HepG2 (cell line): ENCODE measurements around the gene F9. TPM values are rescaled to one million over a fixed set of nuclear protein-coding genes. Genes with fewer than 3 reads are reported as not detected.

Source experiments
- ATAC-seq: fragments of 200-7000 bp; cut with Tn5 transposase; 3 replicates; pipeline ENCODE4 v1.9.1; 2020; ENCODE audit warnings: mild to moderate bottlenecking, moderate library complexity
- Bru-seq: library from RNA; stranded (reverse); fragments of 400-500 nt; gene quantifications from one replicate; lab custom pipeline; 2021; lab: Mats Ljungman, UMichigan
- BruChase-seq, 2 experiments: library from RNA; stranded (reverse); fragments of 400-500 nt; gene quantifications; one replicate each; lab custom pipeline; 2021; lab: Mats Ljungman, UMichigan
- BruUV-seq: library from RNA; stranded (reverse); fragments of 400-500 nt; replicated peaks from 2 replicates; lab custom pipeline; 2021; lab: Mats Ljungman, UMichigan
- CTCF ChIA-PET: fragments of 300-600 bp; formaldehyde crosslinking; extraction: SDS; loops from one replicate; lab custom pipeline; 2021; ENCODE audit warnings: low total read pairs, inconsistent platforms, low intra/inter-chr PET ratio; lab: Yijun Ruan, JAX
- POLR2A ChIA-PET: fragments of 350-600 bp; sonication (Branson Sonifier 250); formaldehyde crosslinking; loops from one replicate; lab custom pipeline; 2020; ENCODE audit warnings: antibody characterized with exemption, inconsistent platforms; lab: Yijun Ruan, JAX
- DNase-seq: peaks from one replicate; pipeline ENCODE4 v3.0.0-alpha.2; 2015; ENCODE audit warnings: low spot score
- FAIRE-seq: peaks from 3 replicates; lab custom pipeline; 2011; peaks lifted over from hg19 to GRCh38; lab: Jason Lieb, UNC
- H2AFZ ChIP-seq: one replicate; pipeline ENCODE4 v1.6.1; 2011; ENCODE audit warnings: low read length, inconsistent platforms
- H3K27ac ChIP-seq: fragments of 300-600 bp; 3 replicates; pipeline ENCODE4 v1.8.0; 2011; ENCODE audit warnings: mixed run types, mild to moderate bottlenecking, mixed read lengths, low read length, inconsistent platforms; ENCODE audit not compliant: insufficient read depth; ENCODE audit errors: extremely low read length
- H3K27me3 ChIP-seq, 2 experiments: fragments of 200-600 bp in 1 of 2; 2 replicates in 1 of 2; 3 replicates in 1 of 2; pipeline versions ENCODE4 v1.6.0 to v1.8.0; 2011; ENCODE audit warnings: low read length in 2 of 2, mild to moderate bottlenecking in 2 of 2, moderate library complexity in 2 of 2, inconsistent platforms in 1 of 2; ENCODE audit not compliant: insufficient read depth in 2 of 2, control insufficient read depth in 1 of 2
- H3K36me3 ChIP-seq, 2 experiments: fragments of 200-600 bp in 1 of 2; replicated peaks in 1 of 2; 2 replicates in 1 of 2; 3 replicates in 1 of 2; pipeline versions ENCODE4 v1.5.1 to v1.8.0; 2011; ENCODE audit warnings: low read length in 2 of 2, inconsistent platforms in 1 of 2; ENCODE audit not compliant: insufficient read depth in 2 of 2, control insufficient read depth in 1 of 2
- H3K4me1 ChIP-seq: 2 replicates; pipeline ENCODE4 v1.5.1; 2012; ENCODE audit warnings: low read length, inconsistent platforms; ENCODE audit not compliant: insufficient read depth
- H3K4me2 ChIP-seq: 2 replicates; pipeline ENCODE4 v1.6.0; 2011; ENCODE audit warnings: low read depth, low read length, inconsistent platforms
- H3K4me3 ChIP-seq, 3 experiments: fragments of 200-600 bp in 1 of 3; sonication (generic), shearing (Covaris generic) in 1 of 3; replicated peaks in 1 of 3; 2 replicates each; pipeline ENCODE4 v1.5.1; 2011 to 2016; ENCODE audit warnings: low read length in 3 of 3, inconsistent platforms in 2 of 3, low read depth in 2 of 3, mild to moderate bottlenecking in 2 of 3, control low read depth in 1 of 3, mixed read lengths in 1 of 3; ENCODE audit not compliant: insufficient read depth in 1 of 3
- H3K79me2 ChIP-seq: one replicate; pipeline ENCODE4 v1.6.1; 2011; ENCODE audit warnings: low read length, inconsistent platforms; ENCODE audit not compliant: insufficient read depth
- H3K9ac ChIP-seq: 2 replicates; pipeline ENCODE4 v1.6.0; 2011; ENCODE audit warnings: mild to moderate bottlenecking, low read depth, low read length, inconsistent platforms; ENCODE audit not compliant: insufficient read depth
- H3K9me3 ChIP-seq: 2 replicates; pipeline ENCODE4 v1.5.1; 2012; ENCODE audit warnings: mild to moderate bottlenecking, low read length
- H4K20me1 ChIP-seq: 2 replicates; pipeline ENCODE4 v1.6.0; 2011; ENCODE audit warnings: inconsistent platforms, mild to moderate bottlenecking, low read length, moderate library complexity; ENCODE audit not compliant: insufficient read depth
- ATF2 ChIP-seq: sonication (generic); formaldehyde crosslinking; IDR thresholded peaks from 2 replicates; pipeline ENCODE4 v1.4.0; 2020; ENCODE audit warnings: missing genetic modification reagents
- ATF7 ChIP-seq, 2 experiments: fragments of 450-650 bp in 1 of 2; sonication (generic) in 1 of 2; formaldehyde crosslinking in 1 of 2; IDR thresholded peaks; 2 replicates each; pipeline versions ENCODE4 v1.4.0 to v1.6.1; 2016 to 2020; ENCODE audit warnings: antibody characterized with exemption in 1 of 2, mild to moderate bottlenecking in 1 of 2, missing genetic modification reagents in 1 of 2
- JUNB ChIP-seq: sonication (generic); formaldehyde crosslinking; IDR thresholded peaks from 2 replicates; pipeline ENCODE4 v1.8.0; 2022; ENCODE audit warnings: missing genetic modification reagents, mild to moderate bottlenecking, borderline replicate concordance
- POLR2AphosphoS2 ChIP-seq: IDR thresholded peaks from 2 replicates; pipeline ENCODE4 v1.6.1; 2011; ENCODE audit warnings: low read depth, low read length, improper control_type of control experiment
- ZFY ChIP-seq: sonication (generic); formaldehyde crosslinking; IDR thresholded peaks from 2 replicates; pipeline ENCODE4 v1.4.0; 2020; ENCODE audit warnings: missing genetic modification reagents
- ZNF18 ChIP-seq: sonication (generic); formaldehyde crosslinking; IDR thresholded peaks from 2 replicates; pipeline ENCODE4 v1.8.0; 2022; ENCODE audit warnings: mild to moderate bottlenecking, missing genetic modification reagents; ENCODE audit not compliant: insufficient replicate concordance
- ZNF430 ChIP-seq: sonication (generic); formaldehyde crosslinking; IDR thresholded peaks from 2 replicates; pipeline ENCODE4 v1.9.0; 2021; ENCODE audit warnings: mild to moderate bottlenecking, missing genetic modification reagents
- ZNF691 ChIP-seq: sonication (generic); formaldehyde crosslinking; IDR thresholded peaks from 2 replicates; pipeline ENCODE4 v1.4.0; 2020; ENCODE audit warnings: missing genetic modification reagents, low read depth, mild to moderate bottlenecking, borderline replicate concordance
- ZNF766 ChIP-seq: sonication (generic); formaldehyde crosslinking; IDR thresholded peaks from 2 replicates; pipeline ENCODE4 v1.5.0; 2020; ENCODE audit warnings: missing genetic modification reagents, borderline replicate concordance
- ZSCAN12 ChIP-seq: sonication (generic); formaldehyde crosslinking; IDR thresholded peaks from 2 replicates; pipeline ENCODE4 v1.9.0; 2021; ENCODE audit warnings: mild to moderate bottlenecking, missing genetic modification reagents
- ZXDC ChIP-seq: sonication (generic); formaldehyde crosslinking; IDR thresholded peaks from 2 replicates; pipeline ENCODE4 v1.5.0; 2020; ENCODE audit warnings: mild to moderate bottlenecking, missing genetic modification reagents
- WGBS: methylation state at CpG from one replicate; pipeline ENCODE4 v1.1.6; 2017; ENCODE audit warnings: low lambda C conversion rate; 5-methylcytosine and 5-hydroxymethylcytosine counted together
- in situ Hi-C: cut with HindIII; loops from 2 replicates; pipeline ENCODE4 v1.10.0; 2017; ENCODE audit warnings: low pct_unique_long_range_greater_than_20kb; ENCODE audit not compliant: extremely low pct_ligation_motif_present
- intact Hi-C: fragments of 100-400 bp; cut with micrococcal nuclease; formaldehyde crosslinking; loops from one replicate; pipeline ENCODE4 v1.10.0; 2022; ENCODE audit not compliant: unreplicated experiment
- long read RNA-seq, 2 experiments: library from RNA in 1 of 2; library from polyadenylated mRNA in 1 of 2; stranded (forward) in 1 of 2; unstranded in 1 of 2; transcript quantifications; one replicate each; pipeline ENCODE4 v2.0.0, GENCODE V29; 2019 to 2022
- polyA minus RNA-seq, 3 experiments: library from RNA; depleted of rRNA, polyadenylated mRNA; stranded (reverse); fragments of >200 nt; gene quantifications; 2 replicates each; pipeline ENCODE4 v1.2.3, GENCODE V29; 2011; ENCODE audit warnings: low replicate concordance in 1 of 3
- polyA plus RNA-seq, 8 experiments: library from polyadenylated mRNA; depleted of rRNA in 3 of 8; stranded (reverse) in 7 of 8; unstranded in 1 of 8; fragments of >200 nt; fragmentation: Illumina TruSeq in 4 of 8; extraction: Trizol in 4 of 8; gene quantifications; 2 replicates each; pipeline versions ENCODE4 v1.2.1 to v1.2.3, GENCODE V29; 2011 to 2016; ENCODE audit warnings: low read depth in 4 of 8, missing spikeins in 1 of 8, mixed read lengths in 1 of 8; ENCODE audit not compliant: insufficient read depth in 1 of 8
- total RNA-seq, 5 experiments: library from RNA; depleted of rRNA; stranded (reverse); fragments of >200 nt; fragmentation: Illumina TruSeq; extraction: Trizol; gene quantifications; 2 replicates each; pipeline ENCODE4 v1.2.3, GENCODE V29; 2016; ENCODE audit warnings: low read depth in 1 of 5

F9 gene
- not detected in 2 replicates for total RNA-seq (2016; rRNA removed; fragmentation: Illumina TruSeq; extraction: Trizol)
- total RNA-seq (2016; cell fraction: cytosol; rRNA removed; fragmentation: Illumina TruSeq; extraction: Trizol; ENCODE audit: low read depth), result not detected in 2 replicates
- total RNA-seq (2016; cell fraction: insoluble cytoplasmic fraction; rRNA removed; fragmentation: Illumina TruSeq; extraction: Trizol), result not detected in 2 replicates
- not detected in 2 replicates for total RNA-seq (2016; cell fraction: membrane; rRNA removed; fragmentation: Illumina TruSeq; extraction: Trizol)
- not detected in 2 replicates for total RNA-seq (2016; cell fraction: nucleus; rRNA removed; fragmentation: Illumina TruSeq; extraction: Trizol)
- polyA plus RNA-seq (2011; rRNA removed), result 0.03 TPM in 1 of 2 replicates, not detected in the other
- polyA plus RNA-seq (2011; cell fraction: cytosol; rRNA removed), result 0.01 TPM in 1 of 2 replicates, not detected in the other
- not detected in 2 replicates for polyA plus RNA-seq (2011; cell fraction: nucleus; rRNA removed)
- 0.09 TPM in 1 of 2 replicates, not detected in the other for polyA plus RNA-seq (2012)
- not detected in 2 replicates for polyA plus RNA-seq (2016; cell fraction: cytosol; fragmentation: Illumina TruSeq; extraction: Trizol; ENCODE audit: low read depth)
- not detected in 2 replicates for polyA plus RNA-seq (2016; cell fraction: insoluble cytoplasmic fraction; fragmentation: Illumina TruSeq; extraction: Trizol; ENCODE audit: low read depth)
- polyA plus RNA-seq (2016; cell fraction: membrane; fragmentation: Illumina TruSeq; extraction: Trizol; ENCODE audit: low read depth), result not detected in 2 replicates
- polyA plus RNA-seq (2016; cell fraction: nucleus; fragmentation: Illumina TruSeq; extraction: Trizol; ENCODE audit: insufficient read depth, low read depth), result not detected in 2 replicates
- not detected in 2 replicates for polyA minus RNA-seq (2011; rRNA and poly(A)+ RNA removed; ENCODE audit: low replicate concordance)
- polyA minus RNA-seq (2011; cell fraction: cytosol; rRNA and poly(A)+ RNA removed), result not detected in 2 replicates
- polyA minus RNA-seq (2011; cell fraction: nucleus; rRNA and poly(A)+ RNA removed), result not detected in 2 replicates
- not detected for Bru-seq, nascent RNA
- BruChase-seq, experiment 1, labeled RNA remaining after a 6-hour chase, result not detected
- BruChase-seq, experiment 2, labeled RNA remaining after a 2-hour chase, result not detected
- long read RNA-seq, experiment 1, result 0 reads
- long read RNA-seq, experiment 2, result 0 reads

GRCh38 chrX:139530550-139530949, at the start of gene F9:
TSS of gene F9 (plus strand) at chrX:139530739. CDS start at chrX:139530765, 26 bp downstream.
- Histone ChIP-seq H3K4me1 (no peaks in the 10 kb centered on the region), H3K4me3 (no peak within 1 kb of the TSS), H3K27ac (no peak within 1 kb of the TSS), H4K20me1 (no peaks in the 10 kb centered on the region), H3K4me2 (no peak within 1 kb of the TSS), H3K9me3 (no peaks in the 10 kb centered on the region), H3K79me2 (no peaks in the 10 kb centered on the region), H3K36me3 (no peaks in the 10 kb centered on the region), H3K27me3 (no peaks in the 10 kb centered on the region), H2AFZ (no peak within 1 kb of the TSS), H3K9ac (no peak within 1 kb of the TSS)
- ATAC-seq (no peak), FAIRE-seq (no peak), DNase-seq (no peak)
- intact Hi-C loops, result no loop called here
- ChIA-PET CTCF (no interaction called here), POLR2A (no interaction called here)
- WGBS, result 0% methylated on average over 1 of the region's 4 CpGs
- in situ Hi-C loops, result no loop called here
- BruUV-seq, result no TSS peak
- TF ChIP-seq ZSCAN12 (CRISPR knock-in tag), result no peak
- no peak for TF ChIP-seq POLR2AphosphoS2
- TF ChIP-seq JUNB (CRISPR knock-in tag), result no peak
- no peak for TF ChIP-seq ZNF18
- no peak for TF ChIP-seq ATF2 (CRISPR knock-in tag)
- no peak for TF ChIP-seq ZNF430 (CRISPR knock-in tag)
- no peak for TF ChIP-seq ZNF691 (CRISPR knock-in tag)
- no peak for TF ChIP-seq ATF7 (IDR thresholded peaks at IDR 0.05)
- TF ChIP-seq ATF7 (CRISPR knock-in tag; IDR thresholded peaks at IDR 0.05), result no peak
- no peak for TF ChIP-seq ZFY
- TF ChIP-seq ZNF766 (CRISPR knock-in tag), result no peak
- TF ChIP-seq ZXDC (CRISPR knock-in tag), result no peak
